ENCODE measurements around the gene RDH8.
"Not testable (repeated sequence)": the region's sequence is repeated elsewhere in the genome, so short reads cannot be mapped to it uniquely, and the experiment has no call there.

Gene RDH8

DNA sequence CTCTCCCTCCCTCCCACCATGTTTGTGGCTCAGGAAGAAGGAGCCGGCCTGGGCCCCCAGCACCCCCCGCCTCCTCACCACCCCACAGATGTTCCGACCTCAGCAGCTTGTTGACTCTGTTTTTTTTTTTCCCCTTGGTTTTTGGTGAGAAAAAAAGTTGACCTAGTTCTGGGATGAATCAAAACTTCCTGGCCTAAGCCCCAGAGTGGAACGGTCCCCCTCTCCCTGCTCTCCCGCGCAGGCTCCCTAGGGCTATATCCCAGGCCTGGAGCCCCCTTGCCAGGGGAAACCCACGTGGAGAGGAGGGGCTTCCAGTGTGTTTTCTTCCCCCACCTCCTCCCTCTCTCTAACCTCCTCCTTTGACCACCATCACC lies 7.0 kb upstream of the RDH8 start:
- DNase-seq = no peak

DNA sequence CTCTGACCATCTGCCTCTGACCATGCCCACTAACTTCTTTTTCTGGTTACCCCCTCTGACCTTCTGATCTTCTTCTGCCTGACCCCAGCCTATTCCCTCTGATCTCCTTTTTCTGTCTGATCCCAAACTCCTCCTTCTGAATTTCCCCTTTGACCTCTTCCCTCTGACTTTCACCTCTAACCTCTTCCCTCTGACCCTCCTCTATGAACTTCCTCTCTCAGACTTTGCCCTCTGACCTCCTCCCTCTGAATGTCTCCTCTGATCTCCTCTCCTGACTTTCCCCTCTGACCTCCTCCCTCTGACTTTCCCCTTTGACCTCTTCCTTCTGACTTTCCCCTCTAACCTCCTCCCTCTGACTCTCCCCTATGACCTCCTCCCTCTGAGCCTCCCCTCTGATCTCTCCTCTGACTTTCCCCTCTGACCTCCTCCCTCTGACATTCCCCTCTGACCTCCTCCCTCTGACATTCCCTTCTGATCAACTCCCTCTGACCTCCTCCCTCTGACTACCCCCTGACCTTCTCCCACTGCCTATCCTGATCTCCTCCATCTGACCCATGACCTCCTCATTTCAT lies 6.4 kb upstream of the RDH8 start:
- no peak for DNase-seq

DNA sequence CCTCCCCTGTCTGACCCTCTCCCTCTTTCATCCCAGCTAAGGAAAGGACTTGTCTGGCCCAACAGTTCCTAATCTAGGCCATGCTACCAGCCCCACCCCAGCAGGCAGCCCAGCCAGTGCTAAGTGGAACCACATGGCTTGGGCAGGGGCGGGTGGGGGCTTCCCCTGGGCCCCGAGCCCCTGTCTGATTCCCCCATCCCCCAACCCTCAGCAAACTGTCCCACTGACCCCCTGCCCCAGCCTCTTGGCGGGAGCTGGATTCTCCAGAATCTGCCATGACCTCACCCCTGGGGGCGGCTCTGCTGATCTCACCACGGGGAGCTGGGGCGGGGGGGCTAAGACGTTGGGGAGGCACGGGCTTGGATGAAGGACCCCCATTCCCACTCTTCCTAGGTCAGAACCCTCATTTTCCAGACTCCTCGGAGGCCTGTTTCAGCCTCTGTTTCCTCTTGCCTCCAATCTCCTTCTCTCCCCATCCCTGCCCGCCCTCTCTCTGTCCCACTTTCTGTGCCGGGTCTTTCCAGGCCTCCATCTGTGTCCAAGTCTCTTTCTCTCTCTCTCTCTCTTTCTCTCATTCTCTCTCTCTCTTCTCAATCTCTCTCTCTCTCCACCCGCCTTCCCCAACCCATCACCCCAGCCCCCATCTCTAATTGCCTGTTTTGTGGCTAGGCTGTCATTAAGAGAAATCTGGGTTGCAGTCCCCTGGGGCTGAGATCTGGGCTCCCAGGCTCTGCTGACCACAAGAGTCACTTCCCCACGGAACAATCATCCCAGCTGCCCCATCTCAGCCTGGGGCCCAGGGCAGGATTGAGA lies 5.7 kb upstream of the RDH8 start:
- DNase-seq = no peak

DNA sequence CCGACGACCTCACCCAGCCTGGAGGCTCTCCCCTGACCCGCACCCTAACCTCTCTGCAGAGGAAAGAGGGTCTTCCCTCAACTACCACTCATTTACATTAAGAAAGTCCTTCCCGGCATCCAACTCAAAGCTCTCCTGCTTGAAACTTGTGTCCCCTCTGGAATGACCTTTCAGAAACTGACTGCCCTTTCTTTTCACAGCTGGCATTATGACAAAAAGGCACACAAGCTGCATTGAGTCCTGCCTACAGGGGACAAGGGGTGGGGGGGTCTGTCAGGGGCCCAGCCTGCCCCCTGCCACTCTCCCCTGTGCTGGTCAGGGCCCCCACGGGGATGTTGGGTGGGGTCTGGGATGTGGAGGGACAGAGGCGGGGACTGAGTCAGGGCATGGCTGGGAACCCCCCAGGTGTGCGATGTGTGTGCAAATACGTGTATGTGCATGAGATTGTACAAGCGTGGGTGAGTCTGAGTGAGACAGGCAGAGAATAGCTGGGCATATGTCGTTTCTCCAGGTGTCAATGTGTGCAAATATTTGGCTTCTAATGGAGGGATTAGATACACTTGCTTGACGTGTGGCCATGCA lies 5.0 kb upstream of the RDH8 start:
- no peak for DNase-seq

DNA sequence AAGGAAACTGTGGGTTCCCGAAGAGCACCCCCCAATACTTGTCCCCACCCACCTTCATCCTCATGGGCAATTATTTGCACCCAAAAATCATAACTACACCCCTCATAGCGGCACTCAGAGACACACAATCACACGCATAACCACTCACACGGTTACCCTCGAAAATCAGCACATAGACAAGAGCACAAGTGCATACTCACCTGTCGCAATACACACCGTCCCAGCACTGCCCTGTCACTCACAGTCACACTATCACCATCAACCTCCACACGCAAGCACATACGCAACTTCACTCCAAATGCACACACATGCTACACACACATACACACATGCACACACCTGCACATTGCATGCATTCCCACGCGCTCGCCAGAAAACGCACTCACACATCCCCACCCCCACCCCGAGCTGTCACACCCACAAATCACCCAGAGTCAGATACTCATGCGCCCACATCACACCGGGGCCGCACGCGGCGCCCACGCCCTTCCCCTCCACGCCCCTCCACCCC lies 3.5 kb upstream of the RDH8 start:
- DNase-seq = no peak

DNA sequence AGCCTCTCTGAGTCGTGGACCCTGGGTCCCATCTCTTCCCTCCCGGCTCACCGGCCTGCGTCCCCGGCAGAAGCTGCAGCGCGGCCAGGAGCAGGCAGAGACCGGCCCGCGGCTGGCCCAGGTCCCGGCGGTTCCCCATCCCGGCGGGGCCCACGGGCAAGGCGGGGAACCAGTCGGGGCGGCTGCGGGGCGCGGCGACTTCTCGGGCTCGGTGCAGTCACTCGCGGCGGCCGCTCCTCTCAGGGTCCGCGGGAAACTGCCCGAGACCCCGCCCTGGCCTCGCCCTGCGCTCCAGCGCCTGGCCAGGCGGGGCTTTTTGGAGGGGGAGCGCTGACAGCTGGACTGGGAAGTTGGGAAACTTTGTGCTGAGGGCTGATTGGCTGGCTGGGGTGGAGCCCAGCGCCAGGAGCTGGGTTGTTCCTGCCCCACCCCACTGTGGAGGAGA lies 3.0 kb upstream of the RDH8 start, which contains the start of gene COL5A3:
TSS of gene COL5A3 (minus strand) at position 258 of the 445 bp plus-strand sequence. CDS start at position 139, 119 bp downstream.
- DNase-seq = no peak

DNA sequence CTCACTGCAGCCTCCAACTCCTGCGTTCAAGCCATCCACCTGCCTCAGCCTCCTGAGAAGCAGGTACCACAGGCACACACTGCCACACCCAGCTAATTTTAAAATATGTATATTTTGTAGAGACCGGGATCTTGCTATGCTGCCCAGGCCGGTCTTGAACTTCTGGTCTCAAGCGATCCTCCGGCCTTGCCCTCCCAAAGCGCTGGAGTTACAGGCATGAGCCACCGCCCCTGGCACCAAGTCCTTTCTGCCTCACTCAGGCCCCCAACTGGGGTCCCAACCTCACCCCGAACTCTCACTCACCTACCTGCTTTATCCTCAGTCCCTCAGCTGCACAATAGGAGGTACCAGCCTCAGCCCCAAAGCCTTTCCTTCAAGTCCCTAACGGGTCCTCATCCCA lies 2.3 kb upstream of the RDH8 start:
- DNase-seq = no peak

DNA sequence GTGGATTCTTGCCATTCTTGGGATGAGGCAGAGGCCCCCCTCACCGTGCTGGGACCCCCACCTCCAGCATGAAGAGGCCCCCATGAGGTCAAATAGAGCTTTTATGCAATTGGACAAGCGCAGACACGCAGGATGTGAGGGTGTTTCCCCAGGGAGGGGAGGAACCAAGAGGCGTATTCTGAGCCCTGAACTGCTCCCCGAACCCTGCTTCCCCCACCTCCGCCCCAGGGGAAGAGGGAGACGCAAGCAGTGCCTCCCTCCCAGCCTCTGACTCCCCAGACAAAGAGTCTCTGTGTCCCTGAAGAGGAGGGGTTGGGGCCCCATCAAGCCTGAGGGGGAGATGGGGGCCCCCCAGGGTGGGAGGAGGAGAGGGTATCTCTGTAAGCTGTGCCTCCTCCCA lies 1.3 kb upstream of the RDH8 start:
- no peak for DNase-seq

DNA sequence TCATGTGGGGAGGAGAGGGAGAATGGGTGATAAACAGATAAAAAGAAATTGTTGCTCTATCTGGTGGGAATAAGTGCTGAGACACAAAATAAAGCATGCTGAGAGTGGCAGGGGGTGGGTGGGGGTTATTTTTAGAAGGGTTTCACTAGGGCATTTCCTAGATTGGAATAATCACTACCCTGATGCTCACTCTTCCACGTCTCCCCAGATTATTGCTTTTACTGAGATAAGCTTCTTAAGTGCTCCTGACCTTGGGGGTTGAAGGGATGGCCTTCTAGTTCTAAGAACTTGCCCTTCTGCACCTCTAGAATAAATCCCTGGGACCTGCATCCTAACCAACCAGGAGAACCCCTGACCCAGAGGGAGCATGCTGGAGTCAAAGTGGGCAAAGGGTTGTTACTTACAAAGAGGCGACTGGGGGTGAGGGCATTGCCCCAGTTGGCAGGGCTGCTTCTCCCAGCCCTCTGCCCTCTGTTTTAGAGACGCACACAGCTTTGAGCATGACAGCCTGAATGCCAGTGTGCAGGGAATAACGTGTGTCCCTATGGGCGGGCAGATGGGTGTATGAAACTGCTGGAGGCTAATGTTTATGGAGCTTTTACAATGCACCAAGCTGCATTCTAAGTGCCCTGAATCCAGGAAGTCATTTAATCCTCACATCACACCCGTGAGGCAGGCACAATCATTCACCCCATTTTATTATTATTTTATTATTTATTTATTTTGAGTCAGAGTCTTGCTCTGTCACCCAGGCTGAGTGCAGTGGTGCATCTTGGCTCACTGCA lies 743 bp downstream of the RDH8 start:
- no peak for DNase-seq

DNA sequence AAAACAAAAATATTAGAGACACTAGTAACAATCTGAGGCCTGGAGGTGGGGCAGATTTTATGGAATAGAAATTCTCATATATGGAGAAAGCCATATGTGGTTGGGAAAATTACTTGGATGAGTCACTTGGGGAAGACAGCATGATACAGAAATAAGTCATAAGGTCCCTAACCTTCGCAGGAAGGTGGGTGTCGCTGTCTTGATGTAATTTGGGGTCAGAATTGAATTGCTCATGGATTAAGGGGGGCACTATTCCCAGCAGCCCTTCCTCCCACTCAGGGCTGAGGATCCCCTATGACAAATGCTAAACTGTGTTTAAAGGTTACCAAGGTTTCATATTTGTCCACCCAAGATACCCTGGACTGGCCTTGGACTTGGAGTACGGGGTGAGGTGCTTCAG lies 5.0 kb downstream of the RDH8 start:
- no peak for DNase-seq

DNA sequence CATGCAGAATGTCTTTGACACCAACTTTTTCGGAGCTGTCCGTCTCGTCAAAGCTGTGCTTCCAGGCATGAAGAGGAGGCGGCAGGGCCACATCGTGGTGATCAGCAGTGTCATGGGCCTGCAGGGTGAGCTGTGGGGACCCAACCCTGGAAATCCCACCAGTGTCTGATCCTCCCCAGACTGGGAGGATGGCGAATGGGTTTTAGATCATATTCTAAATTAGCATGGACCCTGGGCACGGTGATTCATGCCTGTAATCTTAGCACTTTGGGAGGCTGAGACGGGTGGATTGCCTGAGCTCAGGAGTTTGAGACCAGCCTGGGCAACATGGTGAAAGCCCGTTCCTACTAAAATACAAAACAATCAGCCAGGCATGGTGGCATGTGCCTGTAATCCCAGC lies 5.5 kb downstream of the RDH8 start:
- no peak for DNase-seq

DNA sequence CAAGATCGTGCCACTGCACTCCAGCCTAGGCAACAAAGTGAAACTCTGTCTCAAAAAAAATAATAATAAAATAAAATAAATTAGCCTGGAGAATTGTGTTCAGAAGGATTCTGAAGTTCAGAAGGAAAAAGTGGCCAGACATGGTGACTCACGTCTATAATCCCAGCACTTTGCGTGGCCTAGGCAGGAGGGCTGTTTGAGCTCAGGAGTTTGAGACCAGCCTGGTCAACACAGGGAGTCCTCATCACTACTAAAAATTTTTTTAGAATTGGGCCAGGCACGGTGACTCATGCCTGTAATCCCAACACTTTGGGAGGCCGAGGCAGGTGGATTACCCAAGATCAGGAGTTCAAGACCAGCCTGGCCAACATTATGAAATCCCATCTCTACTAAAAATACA lies 6.0 kb downstream of the RDH8 start:
- DNase-seq = no peak

DNA sequence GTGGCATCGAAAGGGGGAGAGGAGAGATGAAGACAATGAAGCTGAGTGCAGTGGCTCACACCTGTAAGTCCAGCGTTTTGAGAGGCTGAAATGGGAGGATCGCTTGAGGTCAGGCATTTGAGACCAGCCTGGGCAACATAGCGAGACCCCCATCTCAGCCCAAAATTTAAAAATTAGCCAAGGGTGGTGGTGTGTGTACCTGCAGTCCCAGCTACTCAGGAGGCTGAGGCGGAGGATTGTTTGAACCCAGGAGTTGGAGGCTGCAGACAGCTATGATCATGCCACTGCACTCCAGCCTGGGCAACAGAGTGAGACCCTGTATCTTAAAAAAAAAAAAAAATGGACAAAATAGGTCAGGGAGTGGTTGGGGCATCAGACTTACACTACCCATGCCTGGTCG lies 7.6 kb downstream of the RDH8 start:
- DNase-seq = no peak

DNA sequence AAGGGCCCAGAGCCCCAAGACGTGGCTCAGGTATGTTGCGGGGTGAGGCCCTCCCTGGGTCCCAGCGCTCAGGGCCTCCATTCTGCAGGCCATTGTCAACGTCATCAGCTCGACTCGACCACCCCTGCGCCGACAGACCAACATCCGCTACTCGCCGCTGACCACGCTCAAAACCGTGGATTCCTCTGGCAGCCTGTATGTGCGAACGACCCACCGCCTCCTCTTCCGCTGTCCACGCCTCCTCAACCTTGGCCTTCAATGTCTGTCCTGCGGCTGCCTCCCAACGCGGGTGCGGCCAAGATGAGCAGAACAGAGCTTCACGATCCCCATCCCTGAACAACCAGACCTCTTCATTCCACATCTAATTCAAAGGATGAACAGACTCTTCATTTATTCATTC lies 8.2 kb downstream of the RDH8 start:
- no peak for DNase-seq

DNA sequence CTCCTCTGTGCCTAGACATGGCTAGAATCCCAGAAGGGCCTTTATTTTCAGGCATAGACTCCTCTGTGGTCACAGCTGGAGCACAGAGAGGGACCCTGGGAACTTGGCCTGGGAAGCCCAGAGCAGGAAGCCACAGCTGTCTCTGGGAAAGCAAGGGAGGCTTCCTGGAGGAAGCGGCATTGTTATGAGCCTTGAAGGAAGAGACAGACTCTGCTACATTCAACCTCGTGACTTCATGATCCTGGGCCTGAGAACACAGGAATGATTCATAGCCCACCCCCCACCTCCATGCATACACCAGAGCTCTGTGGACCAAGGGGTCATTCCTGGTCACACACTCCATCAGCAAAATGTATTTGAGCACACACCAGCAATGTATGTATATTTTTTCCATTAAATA lies 8.6 kb downstream of the RDH8 start:
- no peak for DNase-seq

DNA sequence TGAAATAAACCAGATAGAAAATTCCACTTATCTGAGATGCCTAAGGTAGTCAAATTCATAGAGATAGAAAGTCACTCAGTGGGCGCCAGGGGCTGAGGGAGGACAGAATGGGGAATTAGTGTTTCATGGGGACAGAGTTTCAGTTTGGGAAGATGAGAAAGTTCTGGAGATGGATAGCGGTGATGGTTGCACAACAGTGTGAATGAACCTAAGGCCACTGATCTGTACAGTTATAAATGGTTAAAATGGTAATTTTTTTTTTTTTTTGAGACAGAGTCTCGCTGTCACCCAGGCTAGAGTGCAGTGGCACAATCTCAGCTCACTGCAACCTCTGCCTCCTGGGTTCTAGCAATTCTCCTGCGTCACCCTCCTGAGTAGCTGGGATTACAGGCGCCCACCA lies 9.8 kb downstream of the RDH8 start:
- DNase-seq = not testable (repeated sequence)

DNA sequence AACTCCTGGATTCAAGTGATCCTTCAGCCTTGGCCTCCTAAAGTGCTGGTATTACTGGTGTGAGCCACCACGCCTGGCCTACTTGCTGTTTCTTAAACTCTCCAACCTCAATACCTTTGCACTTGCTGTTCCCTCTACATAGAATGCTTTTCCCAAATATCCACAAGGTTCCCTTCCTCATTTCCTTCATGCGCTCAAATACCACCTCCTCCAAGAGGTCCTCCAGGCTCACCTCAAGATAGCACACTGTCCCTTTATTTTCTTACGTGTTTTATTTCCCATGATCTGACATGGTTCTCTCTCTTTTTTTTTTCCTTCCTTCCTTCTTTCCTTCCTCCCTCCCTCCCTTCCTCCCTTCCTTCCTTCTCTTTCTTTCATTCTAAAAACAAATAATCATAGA lies 13.5 kb downstream of the RDH8 start:
- no peak for DNase-seq

DNA sequence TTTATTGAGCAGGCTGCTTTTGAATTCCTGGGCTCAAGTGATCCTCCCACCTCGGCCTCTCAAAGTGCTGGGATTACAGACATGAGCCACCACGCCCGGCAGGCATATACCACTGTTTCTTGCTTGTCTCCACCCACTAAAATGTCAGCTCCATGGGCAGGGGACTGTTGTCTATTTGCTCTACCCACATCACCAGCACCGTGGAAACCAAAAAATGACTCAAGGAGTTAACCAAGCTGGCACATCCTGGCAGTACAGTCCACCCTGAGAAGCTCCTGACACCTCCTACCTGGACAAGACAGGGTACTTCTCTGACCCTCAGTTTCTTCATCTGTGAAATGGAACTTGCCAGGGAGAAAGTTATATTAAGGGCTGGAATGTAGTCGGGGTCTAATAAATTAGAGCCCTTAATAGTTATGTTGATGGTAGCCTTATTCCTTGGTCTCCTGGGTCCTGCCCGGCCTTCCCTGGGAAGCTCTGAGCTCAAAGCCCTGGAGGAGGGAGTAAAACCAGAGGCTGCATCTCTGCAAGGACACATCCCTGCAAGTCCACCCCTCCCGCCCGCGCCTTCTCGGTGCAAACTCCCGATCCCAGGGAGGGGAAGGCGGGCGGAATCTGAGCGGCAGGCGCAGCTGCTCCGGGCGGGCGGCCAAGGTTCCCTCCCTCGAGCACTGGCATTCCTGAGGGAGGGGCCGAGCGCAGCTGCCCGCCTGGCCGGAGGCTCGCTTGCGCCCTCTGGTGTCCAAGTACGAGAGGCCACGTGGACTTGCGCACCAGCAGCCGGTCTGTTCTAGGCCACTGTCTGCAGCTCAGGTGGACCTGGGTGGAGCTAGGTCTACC lies 14.1 kb downstream of the RDH8 start:
- DNase-seq = peak; percentile 92

DNA sequence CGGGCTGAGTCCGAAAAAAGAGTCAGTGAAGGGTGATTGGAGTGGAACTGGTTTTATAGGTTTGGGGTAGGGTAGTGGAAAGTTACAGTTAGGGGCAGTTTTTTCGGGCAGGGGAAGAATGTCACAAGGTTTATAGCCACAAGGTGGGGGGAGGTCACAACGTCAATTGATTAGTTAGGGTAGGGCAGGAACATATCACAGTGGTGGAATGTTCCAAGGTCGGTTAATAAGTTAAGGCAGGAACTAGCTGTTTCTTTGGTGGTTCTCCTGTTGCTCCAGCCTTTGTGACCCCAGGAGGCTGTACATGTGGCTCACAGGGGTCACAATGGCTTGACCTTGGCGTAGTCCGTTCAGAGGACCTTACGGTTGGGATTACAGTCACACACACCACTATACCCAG lies 20.3 kb downstream of the RDH8 start:
- DNase-seq = no peak

DNA sequence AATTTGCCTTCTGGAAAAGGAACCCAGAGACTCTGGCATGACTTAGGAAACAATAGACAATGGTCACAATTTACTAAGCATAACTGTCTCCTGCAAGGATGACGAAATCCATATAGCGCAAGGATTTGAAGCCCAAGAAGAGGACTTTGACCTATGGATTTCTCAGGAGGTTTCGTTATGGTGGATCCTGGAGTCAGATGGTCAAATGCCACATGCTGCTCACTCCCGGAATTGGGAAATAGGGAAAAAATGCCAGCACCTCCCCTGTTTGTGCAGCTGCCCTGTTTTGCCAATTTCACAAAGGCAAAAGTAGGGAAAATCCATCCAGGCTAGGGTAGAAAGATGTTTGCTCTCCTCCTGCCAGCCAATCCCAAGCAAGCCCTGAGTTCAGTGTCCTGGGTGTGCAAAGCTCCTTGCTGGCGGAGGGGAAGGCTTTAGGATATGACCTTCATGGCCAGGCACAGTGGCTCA lies 23.4 kb downstream of the RDH8 start:
- no peak for DNase-seq

DNA sequence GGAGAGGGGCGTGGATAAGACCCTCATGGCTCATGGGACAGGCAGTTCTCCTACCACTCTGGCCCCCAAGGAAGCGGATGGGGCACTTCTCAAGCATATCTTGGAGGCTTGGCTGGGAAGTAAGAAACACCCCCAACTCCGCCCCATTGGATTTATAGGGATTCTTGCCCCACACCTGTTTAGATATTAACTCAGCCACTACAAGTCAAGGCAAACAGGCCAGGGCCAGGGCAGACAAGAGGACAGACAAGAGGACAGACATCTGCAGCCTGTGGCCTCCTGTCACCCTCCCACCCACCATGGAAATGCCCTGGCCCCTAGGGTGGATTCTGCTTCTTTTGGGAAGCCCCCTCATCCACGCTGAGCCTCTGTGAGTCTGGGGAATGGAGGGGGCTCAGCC lies 24.1 kb downstream of the RDH8 start:
- DNase-seq = no peak

DNA sequence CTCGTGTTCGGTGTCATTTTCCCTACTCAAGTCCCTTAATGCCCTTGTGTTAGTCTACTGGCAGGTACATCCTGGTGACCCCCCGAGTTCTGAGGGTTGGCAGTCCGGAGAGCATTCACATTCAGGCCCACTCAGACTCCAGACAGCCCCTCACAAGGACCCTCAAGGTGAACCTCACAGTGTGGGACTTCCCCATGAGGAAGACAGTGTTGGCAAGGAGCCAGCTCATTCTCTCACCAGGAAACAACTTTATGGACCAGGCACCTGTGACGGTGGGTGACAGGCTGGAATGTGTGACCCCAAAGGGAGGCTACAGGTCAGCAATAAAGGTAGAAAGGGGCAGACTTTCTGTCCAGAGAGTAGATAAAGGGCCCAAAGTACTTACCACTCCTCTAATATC lies 24.5 kb downstream of the RDH8 start:
- no peak for DNase-seq
